Endometrial microvascular endothelial cells (primary cell): ENCODE results near the gene PRRT4. TPM values are rescaled to one million over a fixed set of nuclear protein-coding genes. Genes with fewer than 3 reads are reported as not detected.

Source experiments
- in situ Hi-C: cut with HindIII; loops from 2 replicates; pipeline ENCODE4 v1.10.0; 2017; ENCODE audit warnings: low sequenced_read_pairs, low pct_unique_long_range_greater_than_20kb; ENCODE audit errors: inconsistent ontology term
- total RNA-seq: library from RNA; depleted of rRNA; stranded (reverse); fragments of >200 nt; gene quantifications from one replicate; pipeline ENCODE4 v1.2.3, GENCODE V29; 2015; ENCODE audit errors: inconsistent ontology term

The PRRT4 gene
- total RNA-seq, 1 donor from 2014 or later: not detected

DNA sequence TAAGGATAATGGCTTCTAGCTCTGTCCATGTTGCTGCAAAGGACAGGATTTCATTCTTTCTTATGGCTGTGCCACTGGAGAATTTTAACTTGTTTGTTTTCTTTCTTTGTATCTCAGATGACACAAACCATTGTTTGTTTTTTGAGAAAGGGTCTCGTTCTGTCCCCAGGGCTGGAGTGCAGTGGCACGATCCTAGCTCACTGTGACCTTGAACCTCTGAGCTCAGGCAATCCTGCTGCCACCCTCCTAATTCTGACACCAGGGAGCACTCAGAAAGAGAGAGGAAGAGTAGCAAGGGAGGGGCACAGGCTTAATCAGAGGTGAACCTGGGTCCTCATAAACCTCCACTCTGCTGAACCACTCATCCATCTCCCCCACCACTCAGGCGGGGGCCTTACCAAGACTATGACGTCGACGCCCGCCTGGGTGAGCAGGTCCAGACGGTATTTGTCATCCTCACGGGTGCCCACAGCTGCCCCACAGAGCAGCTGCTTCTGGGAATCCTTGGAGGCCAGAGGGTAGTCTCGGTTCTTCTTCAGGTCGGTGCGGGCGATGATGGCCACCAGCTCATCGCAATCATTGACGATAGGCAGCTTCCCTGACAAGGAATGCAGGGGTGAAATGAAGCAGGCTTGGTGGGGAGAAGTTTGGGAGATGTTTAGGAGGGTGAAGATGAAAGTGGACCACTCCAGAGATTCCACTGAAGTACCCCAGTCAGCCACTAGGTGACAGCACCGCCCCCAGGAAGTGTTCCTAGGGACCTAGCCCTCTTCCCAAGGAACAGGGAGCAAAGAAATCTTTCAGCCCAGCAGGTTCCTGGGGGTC, 36.7 kb upstream of the PRRT4 start:
- in situ Hi-C loops: no loop called here

GRCh38 chr7:128396357-128396756, 34.9 kb upstream of the PRRT4 start:
- in situ Hi-C loops: no loop called here

DNA sequence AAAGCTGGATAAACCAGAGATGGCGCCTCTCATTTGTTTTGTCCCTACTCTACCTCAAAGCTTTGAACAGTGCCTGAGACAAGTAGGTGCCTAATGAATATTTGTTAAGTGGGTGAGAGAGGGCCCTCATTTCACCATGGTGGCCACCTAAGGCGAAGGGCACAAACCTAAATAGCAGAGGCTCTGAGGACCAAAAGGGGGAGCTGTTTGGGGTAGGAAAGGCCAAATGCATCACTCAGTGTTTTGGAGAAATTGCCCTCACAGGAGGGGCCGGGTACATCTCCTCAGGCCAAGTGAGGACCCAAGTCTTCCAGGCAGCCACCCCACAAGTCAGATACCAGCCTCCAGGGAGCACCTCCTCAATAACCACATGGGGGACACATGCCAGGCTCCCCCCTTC, 34.3 kb upstream of the PRRT4 start:
- in situ Hi-C loops: no loop called here

GRCh38 chr7:128394904-128395496, 33.5 kb upstream of the PRRT4 start:
- in situ Hi-C loops: no loop called here

- in situ Hi-C loops: no loop called here
Observed at GRCh38 chr7:128393526-128394330, 32.2 kb upstream of the PRRT4 start.

- in situ Hi-C loops: no loop called here
Observed at GRCh38 chr7:128392446-128393327, 31.2 kb upstream of the PRRT4 start.

DNA sequence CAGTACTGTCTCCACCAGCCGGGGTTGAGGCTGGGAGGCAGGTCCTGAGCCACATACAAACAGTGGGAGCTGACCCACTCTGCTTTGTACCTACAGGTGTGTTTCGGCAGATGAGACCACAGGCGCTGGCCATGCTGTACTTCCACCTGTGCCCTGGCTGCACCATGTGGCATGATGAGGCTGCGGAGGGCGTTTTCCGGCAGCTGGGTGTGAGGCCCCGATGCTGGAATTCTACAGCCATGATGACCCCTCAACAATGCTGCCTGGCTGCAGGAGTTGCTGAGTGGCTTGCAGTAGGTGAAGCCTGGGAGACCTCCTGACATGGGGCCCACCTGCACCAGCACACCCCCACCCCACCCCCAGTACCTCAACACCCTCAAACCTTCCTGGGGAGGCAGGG, 30.3 kb upstream of the PRRT4 start:
- in situ Hi-C loops: no loop called here

DNA sequence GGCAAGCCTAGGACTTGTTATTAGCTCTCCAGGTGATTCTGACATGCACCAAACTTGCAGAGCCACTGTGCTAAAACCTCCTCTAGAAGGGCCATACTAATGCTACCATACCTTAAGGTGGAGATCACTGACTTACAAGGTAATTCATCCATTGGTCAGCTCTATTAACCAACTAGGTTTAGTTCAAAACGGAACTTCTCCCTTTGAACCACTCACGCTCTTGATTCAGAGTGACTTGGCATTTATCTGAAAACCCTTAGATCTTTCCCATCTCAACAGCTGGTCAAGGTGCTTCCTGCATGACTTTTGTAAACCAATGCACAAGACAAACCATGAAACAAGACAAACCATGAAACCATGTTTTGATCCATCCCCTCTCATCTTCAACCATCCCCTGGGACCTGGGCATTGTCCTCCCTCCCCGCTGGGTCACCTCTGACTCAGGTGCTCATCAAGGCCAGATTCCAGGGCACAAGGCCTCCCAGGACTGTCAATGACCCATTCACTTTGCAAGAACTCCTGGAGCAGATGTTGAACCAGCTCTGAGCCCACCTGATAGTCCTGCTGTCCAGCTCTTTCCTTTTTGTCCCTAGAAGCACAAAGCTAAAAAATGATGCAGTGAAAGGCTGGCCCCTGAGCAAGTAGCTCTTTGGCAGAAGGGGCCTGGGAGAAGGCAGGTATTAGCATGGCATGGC, 29.5 kb upstream of the PRRT4 start:
- in situ Hi-C loops: no loop called here

DNA sequence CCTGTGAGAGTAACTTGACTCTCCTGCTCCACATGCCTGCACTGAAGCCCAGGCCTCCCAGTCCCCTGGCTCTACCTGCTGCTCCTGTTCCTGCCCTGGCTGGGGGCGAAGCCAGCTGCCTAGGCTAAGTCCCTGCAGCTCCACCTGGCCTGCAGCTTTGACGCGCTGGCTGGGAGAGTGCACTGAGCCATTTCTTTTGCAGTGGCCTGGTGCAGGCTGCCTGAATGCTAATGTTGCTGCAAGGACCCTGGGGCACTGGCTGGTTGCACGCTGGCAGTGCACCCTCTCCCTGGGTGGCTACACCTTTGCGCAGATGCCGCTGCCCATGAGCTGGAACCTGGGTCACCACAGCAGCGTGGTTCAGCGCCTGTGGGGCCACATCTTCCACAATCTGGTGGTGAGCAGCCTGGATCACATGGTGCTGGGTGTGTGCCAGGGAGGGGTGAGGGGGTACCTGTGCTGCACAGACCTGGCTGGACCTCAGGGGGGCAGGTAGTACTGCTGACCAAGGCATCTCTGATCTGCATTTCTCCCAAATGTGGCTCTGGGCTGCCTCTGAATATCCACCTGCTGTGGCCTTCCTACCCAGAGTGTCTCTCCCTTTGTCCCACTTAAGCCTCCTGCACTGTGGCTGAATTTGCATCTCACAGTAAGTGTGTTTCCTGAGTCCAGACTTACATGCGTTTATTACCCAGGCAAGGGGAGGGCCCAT, 28.3 kb upstream of the PRRT4 start:
- in situ Hi-C loops: no loop called here

DNA sequence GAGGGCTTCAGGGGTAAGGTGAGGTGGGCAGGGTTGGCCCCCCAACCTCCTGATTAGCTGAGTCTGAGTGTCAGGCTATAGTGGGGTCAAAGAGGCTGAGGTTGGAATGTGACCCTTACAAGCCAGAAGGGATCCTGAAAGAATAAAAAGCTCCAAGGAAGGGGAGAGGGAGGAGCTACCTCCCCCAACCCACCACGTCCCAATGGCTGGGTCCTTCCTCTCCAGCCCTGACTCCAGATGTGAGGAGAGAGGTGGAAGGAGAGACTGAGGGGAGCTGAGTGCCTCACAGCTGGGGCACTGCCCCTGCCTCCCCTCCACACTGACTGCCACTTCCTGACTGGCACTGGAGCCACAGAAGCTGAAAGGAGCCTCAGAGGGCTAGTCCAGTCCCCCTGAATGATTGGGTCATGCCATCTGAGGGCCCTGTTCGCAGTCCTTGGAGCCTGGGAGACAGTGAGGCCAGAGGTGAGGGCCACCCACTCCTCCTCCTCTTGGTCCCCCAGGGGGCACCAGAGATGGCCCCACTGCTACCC, 27.7 kb upstream of the PRRT4 start:
- in situ Hi-C loops: no loop called here

- in situ Hi-C loops: no loop called here
Observed at GRCh38 chr7:128388145-128388485, 26.6 kb upstream of the PRRT4 start.

DNA sequence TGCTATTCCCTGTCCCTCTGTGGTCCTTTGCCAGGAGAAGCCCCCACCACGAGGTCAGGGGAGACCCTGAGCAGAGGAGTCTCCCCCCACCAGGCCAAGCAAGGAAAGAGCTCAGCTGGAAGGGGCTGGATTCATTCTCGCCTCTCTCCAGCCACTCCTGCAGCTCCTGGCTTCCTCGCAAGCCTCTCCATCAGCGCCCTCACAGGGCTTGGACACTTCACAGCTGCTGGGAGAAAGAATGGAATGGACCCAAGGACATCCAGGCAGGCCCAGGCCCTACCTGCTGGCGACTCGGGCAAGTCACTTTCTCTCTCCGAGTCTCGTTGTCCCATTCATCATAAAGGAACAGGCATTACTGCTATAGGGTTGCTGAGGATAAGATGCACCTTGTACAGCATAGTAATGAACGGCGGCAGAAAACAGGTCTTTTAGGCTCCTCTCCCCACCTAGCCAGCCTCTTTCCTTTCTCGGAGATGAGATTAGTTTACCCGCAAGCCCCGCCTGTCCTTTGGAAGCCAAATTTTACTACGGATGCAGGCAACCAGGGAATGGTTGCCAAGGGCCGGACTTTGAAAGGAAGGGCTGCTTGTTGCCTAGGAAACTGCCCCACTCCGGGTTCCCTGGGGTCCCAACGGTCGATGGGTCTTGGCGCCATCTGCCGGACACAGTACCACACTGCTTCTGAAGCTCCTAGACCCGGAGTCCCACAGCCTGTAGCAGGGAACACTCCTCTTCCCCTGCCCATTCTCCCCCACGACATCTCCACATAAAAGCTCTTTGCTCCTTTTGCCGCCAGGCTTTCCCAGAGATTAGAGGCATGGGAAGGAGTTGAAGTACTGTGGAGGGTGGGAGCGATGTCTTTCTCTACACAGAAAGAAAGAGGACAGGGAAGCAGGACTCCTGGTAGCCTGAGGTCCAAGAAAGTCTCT, 26.0 kb upstream of the PRRT4 start:
- in situ Hi-C loops: no loop called here

DNA sequence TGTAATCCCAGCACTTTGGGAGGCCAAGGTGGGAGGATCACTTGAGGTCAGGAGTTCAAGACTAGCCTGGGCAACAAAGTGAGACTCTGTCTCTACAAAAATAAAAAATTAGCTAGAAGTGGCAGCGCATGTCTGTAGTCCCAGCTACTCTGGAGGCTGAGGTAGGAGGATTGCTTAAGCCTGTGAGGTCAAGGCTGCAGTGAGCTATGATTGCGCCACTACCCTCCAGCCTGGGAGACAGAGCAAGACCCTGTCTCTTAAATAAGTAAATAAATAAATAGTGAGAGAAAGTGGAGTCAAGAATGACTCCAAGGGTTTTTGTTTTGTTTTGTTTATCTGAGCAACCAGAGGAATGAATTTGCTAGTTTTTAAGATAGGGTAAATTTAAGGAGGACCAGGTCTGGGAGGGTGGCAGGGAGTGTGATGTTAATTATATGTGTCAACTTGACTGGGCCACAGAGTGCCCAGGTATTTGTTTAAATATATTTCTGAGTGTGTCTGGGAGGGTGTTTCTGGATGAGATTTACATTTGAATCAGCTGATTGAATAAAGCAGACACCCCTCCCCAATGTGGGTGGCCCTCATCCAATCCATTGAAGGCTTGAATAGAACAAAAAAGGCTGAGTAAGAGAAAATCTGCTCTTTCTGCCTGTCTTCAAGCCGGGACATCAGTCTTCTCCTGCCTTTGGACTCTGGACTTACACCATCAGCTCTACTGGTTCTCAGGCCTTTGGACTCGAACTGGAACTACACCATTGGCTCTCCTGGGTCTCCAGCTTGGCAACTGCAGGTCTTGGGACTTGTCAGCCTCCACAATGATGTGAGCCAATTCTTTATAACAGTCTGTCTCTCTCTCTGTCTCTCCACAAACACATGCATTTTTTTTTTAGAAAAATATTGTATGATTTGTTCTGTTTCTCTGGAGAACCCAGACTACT, 24.8 kb upstream of the PRRT4 start:
- in situ Hi-C loops: no loop called here

GRCh38 chr7:128384726-128385125, 23.2 kb upstream of the PRRT4 start:
- in situ Hi-C loops: no loop called here

DNA sequence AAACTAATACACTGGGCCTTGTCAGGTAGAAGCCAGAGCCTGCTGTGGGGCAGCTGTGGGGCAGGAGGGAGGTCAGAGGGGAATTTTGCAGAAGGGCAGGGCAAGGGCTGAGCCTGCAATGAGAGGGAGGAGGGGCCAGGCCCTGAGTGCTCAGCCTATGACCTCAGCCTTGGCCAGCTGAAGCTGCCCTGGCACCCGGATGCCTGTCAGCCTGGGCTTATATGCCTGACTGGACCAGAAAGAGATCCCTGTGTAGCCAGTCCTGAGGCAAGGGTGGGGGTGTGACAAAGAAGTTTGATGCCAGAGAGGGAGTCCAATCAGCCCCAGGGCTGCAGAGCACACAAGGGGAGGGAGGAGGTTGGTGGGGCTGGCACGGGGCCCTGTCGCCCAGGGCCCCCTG, 22.3 kb upstream of the PRRT4 start:
- in situ Hi-C loops: no loop called here
